GM19467 (cell line): ENCODE data around the gene CC2D1A.
A peak's percentile ranks its signal among the peaks of the same experiment; 100 is the strongest.

Source experiments
- ATAC-seq: cut with Tn5 transposase; IDR thresholded peaks from one replicate; pipeline ENCODE4 v1.9.1; 2021; ENCODE audit warnings: mild to moderate bottlenecking, moderate library complexity; ENCODE audit not compliant: unreplicated experiment

Gene CC2D1A

DNA sequence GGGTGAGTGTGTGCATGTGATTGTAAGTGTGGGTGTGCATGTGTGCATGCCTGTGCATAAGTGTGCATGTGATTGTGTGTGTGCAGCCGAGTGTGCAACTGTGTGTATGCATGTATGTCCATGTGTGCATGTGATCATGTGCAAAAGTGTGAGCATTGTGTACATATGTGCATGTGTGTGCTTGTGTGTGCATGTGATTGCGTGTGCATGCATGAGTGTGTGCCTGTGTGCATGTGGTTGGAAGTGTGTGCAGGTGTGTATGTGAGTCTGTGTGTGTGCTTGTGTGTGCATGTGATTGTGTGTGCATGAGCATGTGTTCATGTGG is 28.7 kb downstream of the CC2D1A start:
- no peak for ATAC-seq

DNA sequence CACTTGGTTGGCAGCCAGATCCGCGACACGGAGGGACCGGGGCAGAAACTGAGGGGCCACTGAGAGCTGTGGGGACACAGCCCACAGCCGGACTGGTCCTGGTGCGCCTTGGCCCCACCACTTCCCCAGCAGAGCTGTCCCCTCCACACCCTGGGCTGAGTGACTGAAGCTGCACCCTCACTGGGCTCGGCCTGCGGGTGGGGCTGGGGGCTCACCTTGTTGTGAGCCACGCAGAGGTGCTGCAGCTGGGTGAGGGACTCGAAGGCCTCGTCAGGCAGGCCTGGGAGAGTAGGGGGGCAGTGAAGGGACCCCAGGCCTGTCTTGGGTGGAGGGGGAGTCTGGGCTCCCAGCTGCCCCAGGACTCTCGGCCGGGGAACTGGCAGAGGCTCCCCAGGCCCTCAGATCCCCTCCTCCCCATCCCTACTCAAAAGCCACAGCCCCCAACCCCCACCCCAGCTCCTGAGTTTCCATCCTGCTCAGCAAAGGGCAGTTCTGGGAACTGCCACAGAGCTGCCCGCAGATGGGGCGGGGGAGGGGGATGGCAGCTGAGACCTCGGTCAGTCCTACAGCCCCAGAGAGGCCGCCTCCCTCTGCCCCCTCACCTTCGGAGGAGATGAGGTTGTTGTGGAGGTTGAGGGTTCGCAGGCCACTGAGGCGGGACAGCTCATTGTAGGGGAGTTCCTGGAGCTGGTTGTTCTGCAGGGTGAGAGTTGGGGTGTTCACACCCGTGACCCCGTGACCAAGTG is 29.9 kb downstream of the CC2D1A start:
- ATAC-seq, result no peak

DNA sequence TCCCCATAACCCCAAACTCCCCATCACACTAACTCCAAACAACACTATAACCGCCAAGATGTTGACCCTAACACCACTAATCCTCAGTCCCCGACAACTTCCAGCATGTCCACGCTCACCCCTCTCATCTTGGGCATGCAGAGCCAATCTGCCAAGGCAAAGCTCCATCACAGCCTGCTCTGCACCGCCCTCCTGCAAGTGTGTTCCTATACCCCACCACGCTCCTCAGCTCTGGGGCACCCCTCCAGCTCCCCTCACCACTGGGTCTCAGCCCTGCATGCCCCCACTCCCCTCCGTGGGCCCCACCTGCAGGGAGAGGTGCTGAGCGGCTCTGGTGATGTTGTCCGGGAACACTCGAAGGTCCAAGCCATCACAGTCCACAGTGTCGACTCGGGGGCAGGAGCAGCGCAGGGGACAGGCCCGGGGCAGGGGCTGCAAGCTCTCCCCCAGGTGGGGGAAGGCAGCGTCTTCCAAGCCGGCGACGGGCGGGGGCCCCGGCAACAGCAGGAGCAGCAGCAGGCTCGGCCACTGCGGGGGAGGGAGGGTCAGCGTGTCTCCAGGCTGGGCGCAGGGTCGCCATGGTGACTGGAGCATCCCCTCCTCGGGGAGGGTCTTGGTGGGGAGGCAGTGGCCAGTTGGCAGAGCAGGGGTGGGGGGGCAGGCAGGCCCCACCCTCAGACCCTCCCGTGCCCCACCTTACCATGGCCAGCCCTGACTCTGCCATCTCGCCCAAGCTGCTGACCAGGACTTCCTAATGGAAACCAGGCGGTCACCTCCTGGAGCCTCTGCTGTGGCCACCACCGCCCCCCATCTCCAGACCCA is 31.7 kb downstream of the CC2D1A start:
- no peak for ATAC-seq

DNA sequence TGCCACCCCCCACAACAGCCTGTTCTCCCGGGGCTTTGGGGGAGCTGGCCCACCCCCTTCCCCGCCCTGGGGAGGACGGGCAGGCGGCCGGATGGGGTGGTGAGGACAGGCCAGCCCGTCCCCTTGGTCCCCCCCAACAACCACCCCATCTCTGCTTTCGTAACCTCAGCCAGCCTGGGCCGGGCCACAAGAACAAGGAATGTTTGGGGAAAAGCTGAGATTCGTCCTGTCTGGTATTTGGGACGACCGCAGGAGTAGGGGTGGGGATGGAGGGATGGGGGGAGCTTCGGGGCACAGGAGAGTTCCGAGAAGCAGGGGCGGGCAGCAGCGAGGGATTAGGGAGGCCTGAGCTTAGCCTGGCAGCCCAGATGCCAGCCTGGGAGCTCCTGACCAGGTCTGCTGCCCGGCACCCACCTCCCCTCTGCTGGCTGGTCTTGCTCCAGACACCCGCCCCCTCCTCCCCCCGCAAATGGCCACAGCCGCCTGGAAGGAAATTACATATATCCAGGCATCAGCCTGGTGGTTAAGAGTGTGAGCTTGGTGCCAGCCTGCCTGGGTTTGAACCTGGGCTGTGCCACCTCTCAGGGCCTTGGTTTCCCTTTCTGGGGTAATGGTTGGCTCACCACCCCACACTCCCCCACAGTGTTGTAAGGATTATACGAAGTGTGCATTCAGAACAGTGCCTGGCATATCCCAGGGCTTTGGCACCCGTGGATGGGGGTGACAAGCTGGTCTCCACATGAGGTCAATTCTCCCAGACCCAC is 32.5 kb downstream of the CC2D1A start, which contains the start of gene PODNL1:
TSS of gene PODNL1 (minus strand) at position 117 of the 764 bp plus-strand sequence. CDS start 236 bp downstream, outside the sequence.
- no peak for ATAC-seq

DNA sequence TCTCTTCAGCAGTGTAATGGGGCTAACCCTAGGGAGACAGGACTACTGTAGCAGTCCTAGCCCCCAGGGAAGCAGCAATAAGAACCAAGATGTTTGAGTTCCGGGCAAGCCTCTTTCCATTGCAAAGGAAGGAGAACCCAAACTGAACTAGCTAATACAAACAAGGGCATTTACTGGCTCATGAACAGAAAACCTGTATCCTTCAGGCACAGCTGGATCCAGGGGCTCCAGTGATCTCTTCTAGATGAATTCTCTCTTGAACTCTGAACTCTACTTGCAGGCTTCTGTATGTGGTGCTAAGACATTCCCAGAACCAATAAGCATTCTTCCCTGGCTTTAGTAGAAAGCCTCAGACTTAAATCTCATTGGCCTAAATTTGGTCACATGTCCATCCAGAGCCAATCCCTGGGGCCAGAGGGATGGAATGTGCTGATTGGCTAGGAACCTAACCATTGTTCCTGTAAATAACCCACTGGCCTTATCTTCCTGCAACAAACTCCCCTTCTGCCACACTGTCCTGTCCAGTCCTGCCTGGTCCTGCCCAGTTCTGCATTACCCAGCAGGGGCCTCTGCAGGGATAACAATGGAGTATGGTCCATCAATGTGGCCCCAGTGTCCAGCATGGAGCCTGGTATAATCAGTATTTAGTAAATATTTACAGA is 36.2 kb downstream of the CC2D1A start:
- ATAC-seq, result no peak

DNA sequence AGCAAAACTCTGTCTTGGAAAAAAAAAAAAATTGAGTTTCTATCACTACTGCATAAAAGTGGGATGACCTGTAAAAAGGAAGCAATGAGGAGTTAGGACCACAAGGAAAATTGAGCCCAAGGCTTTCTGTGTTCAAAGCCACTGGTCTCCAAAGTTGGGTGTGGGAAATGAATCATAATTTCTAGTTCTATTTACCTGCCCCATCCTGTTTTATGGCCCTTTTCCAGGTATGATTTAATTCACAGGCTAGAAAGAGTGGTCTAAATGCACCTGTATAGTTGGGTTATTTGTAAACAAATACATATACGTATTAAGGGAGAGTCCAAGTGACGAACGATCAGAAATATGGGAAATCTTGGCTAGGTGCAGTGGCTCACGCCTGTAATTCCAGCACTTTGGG is 40.4 kb downstream of the CC2D1A start:
- no peak for ATAC-seq

DNA sequence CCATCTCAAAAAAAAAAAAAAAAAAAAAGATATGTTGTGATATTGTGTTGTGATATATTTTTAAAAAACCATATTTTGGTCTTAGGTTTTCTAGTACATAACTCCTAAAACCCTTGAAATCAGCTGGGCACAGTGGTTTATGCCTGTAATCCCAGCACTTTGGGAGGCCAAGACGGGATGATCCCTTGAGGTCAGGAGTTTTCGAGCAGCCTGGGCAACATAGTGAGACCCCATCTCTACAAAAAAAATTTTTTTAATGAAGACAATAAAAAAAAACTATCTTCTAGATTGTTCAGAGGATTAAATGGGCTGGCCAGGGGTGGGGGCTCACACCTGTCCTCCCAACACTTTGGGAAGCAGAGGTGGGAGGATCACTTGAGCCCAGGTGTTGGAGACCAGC is 45.0 kb downstream of the CC2D1A start:
- ATAC-seq, result no peak

DNA sequence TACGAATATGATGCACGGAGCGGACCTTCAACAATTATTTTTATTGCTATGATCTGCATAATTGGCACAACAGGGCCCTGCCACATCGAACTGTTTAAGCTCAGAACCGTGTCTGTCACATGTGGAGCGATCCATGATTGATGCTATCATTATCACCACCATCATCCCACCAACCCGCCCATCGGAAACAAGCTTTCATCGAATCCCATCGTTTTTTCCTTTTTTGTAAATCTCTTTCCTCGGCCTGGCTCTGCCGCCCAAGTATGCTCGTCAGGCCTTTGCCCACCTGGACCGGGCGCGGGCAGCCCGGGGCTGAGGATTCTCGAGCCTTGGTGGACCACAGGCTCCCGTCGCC is 45.8 kb downstream of the CC2D1A start:
- ATAC-seq, result peak; percentile 6

DNA sequence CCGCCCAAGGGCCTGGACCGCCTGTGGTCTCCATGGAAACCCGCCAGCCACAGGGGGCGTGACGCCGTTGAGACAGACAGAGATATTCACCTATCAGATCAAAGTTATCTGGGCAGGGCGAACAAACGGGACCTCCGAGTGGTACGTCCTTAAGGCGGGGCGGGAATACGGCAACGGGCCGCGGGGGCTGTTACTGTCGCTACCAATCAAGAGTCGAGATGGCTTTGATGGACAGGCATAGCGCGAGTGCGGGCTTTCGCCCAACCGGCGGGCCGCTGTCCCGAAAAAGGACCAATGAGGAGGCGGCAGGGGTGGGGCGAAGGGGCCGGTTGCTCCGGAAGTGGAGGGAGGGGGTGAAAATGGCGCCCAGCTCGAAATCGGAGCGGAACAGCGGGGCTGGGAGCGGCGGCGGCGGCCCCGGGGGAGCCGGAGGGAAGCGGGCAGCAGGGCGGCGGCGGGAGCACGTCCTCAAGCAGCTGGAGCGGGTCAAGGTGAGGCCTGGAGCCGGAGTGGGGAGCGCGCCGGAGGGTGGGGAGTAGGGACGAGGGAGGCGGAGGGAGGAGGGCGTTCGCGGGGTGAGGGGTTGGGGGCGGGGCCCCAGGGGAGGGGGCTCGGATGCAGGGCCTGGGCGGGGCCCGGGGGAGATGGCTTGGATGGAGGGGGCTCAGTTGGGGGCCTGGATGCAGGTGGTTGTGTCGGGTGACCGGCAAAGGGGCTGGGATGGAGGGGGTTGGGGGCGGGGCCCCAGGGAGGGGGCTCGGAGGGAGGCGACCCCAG is 46.3 kb downstream of the CC2D1A start, which contains the start of gene DCAF15:
TSS of gene DCAF15 (plus strand) at position 356 of the 777 bp plus-strand sequence. CDS start at position 360, 4 bp downstream.
- ATAC-seq, result peak; percentile 97

DNA sequence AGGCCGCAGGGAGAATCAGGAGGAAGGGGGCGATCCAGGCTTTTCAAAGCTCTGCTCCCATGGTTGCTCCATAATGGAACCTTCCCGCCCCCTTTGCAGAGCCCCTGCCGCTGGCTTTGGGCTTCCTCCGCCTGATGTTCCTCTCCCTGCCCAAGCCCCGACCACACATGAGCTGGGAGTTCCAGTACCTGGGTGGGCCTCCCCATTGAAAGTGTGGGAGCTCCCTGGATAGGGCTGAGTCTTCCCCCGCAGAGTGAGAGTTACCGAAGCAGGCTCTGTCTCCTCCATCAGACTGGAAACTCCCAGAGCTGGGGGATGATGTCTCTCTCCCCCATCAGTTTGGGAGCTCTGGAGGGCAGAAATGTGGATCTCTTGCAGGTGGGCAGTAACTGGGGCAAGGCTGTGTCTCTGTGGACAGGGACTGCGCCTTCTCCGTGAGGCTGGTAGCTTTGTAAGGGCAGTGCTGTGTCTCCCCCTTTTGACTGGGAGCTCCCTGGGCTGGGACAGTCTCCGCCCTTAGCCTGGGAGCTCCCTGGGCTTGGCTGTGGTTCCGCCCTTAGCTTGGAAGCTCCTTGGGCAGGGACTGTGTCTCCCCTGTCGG is 47.0 kb downstream of the CC2D1A start:
- no peak for ATAC-seq

DNA sequence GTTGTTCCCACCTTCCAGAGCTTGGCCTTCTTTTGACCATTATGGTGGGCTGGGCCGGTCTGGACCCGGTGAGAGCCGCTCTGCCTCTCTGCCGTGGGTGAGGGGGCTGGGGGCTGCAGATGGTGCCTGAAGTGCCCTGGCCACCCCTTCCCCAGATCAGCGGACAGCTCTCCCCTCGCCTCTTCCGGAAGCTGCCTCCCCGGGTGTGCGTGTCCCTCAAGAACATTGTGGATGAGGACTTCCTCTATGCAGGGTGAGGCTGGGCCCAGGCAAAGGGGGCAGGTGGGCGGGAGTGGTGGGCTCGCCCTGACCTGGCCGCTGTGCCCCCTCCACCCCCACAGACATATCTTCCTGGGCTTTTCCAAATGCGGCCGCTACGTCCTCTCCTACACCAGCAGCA is 48.2 kb downstream of the CC2D1A start:
- ATAC-seq, result no peak

DNA sequence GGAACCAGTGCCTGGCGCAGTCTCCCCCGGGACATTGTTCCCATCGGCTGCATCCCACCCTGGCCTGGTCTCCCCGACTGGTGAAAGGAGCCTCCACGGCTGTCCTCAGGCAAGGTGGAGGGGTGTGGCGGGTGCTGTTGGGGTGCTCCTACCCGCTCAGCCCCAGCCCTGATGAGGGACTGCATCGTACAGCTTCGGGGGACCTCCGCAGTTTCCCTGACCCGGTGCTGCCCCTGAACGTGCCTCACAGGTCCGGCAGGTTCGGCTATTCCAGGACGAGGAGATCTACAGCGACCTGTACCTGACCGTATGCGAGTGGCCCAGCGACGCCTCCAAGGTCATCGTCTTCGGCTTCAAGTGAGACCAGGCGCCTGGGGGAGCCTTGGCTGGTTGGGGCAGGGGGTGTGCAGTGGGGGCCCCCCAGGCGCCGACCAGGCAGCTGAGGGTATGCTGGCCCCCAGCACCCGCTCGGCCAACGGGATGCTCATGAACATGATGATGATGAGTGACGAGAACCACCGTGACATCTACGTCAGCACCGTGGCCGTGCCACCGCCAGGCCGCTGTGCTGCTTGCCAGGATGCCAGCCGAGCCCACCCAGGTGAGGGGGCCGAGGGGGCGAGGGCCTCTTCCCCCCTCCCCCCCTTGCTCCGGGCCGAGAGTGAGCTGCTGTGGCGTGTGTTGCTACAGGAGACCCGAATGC is 49.8 kb downstream of the CC2D1A start:
- ATAC-seq, result no peak

DNA sequence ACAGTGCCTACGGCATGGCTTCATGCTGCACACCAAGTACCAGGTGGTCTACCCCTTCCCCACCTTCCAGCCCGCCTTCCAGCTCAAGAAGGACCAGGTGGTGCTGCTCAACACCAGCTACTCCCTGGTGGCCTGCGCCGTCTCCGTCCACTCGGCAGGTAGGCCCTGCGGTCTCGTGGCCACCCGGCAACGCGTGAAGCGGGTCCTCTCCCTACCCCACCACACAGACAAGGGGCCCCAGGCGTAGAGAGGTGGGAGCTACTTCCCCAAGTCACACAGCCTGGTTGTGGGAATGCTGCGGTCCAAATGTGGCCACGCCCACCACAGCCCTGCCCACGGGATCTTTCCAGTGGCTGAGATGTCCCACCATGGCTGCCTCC is 50.4 kb downstream of the CC2D1A start:
- no peak for ATAC-seq

DNA sequence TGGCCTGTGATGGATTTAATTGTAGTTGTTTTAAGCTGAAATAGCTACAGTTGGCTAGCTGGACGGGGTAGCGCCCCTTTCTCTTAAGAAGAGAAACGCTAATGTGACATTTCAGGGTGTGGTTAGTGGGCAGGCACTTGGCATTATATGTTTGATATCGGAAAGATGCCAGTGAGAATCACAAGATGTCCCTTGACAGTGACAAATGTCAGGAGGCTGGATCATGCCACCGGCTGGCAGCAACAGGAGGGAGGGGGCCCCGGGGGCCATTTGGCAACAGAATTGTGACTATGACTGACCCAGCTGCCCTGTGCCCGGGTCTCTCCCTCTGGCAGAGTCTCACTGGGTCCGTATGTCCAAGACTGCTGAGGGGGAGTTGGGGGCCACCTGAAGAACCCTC is 51.0 kb downstream of the CC2D1A start:
- ATAC-seq, result no peak

DNA sequence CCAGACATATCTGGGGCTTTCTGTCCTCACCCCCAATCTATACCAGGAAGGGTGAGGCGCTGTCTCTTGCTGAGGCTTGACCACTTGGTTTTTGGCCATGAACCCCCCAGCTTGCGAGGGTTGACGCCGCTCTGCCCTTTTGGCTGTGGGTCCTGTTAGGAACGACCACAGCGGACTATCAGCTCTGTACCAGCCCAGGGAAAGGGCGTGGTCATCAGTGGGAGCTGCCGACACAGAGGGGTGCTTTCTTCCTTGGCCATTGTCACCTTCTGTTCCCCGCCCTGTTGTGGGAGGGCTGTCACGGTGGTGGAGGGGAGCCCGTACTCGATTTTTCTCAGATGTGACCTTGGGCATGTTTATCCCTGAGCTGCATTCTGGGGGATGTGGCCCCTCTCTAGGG is 52.0 kb downstream of the CC2D1A start:
- ATAC-seq, result no peak

DNA sequence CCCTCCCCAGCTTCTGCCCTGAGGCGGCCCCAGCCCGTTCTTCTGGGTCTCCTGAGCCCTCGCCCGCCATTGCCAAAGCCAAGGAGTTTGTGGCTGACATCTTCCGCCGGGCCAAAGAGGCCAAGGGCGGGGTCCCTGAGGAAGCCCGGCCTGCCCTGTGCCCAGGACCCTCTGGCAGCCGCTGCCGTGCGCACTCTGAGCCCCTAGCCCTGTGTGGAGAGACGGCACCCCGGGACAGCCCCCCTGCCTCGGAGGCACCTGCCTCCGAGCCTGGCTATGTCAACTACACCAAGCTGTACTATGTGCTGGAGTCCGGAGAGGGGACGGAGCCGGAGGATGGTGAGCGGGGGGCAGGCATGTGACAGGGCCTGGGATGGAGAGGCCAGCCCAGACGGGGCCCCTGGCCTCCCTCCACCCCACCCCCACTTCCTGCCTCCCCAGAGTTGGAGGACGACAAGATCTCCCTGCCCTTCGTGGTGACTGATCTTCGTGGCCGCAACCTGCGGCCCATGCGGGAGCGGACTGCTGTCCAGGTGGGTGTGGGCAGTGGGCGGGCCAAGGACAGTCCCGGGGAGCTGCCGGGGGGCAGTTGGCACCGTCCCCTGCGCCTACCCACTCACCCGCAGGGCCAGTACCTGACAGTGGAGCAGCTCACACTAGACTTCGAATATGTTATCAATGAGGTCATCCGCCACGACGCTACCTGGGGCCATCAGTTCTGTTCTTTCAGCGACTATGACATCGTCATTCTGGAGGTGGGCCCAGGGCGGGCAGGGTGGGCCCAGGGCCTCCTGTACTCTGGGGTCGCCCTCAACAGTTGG is 53.4 kb downstream of the CC2D1A start:
- no peak for ATAC-seq

DNA sequence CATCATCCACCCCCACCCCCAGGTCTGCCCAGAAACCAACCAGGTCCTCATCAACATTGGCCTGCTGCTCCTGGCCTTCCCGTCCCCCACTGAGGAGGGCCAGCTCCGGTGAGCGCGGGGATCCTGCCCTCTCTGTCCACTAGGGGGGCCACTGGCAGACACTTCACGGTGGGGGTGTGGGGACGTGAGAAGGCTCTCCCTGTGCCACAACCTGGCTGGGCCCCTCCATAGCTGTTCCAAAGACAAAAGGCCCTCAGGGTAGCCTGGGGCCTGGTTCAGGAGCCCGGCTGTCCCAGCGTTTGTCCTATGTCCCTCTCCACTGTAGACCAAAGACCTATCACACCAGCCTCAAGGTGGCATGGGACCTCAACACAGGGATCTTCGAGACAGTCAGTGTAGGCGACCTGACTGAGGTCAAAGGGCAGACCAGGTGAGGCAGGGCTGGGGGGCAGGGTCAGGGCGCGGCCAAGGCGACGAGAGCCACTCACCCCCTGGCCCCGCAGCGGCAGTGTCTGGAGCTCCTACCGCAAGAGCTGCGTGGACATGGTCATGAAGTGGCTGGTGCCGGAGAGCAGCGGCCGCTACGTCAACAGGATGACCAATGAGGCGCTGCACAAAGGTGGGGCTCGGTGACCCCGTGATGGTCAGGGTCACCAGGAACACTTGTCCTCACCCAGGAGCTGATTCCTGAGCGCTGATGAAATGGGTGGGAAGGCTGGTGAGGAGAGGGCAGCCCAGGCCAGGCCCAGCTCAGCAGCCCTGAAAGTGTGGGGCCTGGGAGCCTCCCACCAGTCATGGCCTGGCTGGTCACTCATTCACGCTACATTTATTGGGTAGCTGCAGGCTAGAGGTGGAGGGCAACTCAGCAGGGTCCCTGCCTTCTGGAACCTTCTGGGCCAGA is 54.2 kb downstream of the CC2D1A start:
- no peak for ATAC-seq
